ENCODE results near the gene PDE9A.

DNA sequence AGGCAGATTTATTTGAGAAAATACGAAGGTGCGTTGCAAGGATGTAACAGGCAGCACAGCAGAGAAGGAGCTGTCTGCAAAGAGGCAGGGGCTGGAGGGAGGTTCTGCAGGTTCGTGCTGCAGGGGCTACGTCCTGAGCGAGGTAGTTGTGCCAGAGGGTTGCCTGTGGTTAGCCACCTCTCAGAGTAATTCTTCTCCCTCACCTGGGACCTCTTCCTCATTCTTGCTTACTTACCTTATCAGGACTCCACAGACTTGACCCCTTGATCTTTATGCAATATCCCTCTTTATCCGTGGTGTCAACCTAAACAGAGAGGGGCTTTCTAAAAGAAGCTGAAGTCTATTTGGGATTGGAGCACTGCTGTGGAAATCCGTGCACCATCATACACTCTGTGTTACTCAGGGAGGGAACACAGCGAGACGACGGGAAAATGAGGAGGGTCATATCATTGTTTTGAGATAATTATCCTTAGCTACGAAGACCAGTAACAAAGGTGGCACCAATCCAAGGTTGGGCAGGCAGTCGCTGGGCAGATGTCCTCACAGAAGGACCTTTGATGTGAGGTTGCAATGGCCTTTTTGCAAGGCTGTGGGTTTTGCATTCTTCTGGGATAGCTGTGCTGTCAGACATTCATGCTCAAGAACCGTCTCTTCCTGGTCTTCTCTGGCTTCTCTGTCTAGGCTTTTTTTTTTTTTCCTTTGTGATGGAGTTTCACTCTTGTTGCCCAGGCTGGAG, 143.1 kb downstream of the PDE9A start:
- no peak for TF ChIP-seq CTCF (IDR thresholded peaks at IDR 0.05)
- TF ChIP-seq POLR2A (IDR thresholded peaks at IDR 0.05), result no peak
